Cardiac muscle cell (in vitro differentiated cells and primary cell): ENCODE measurements around the gene FAM181A. TPM values are rescaled to one million over a fixed set of nuclear protein-coding genes. Genes with fewer than 3 reads are reported as not detected.

ENCODE experiments used
- DNase-seq, 2 donors: peaks; one replicate each; pipeline versions ENCODE4 v3.0.0 to v3.0.0-alpha.2; 2010 to 2017; ENCODE audit warnings: low read depth in 1 of 2, low spot score in 1 of 2
- H3K27ac ChIP-seq: fragments of 200-600 bp; sonication (generic); 2 replicates; pipeline ENCODE4 v1.5.1; 2016
- H3K27me3 ChIP-seq: fragments of 200-600 bp; sonication (generic); 2 replicates; pipeline ENCODE4 v1.6.0; 2016; ENCODE audit warnings: control low read depth
- H3K36me3 ChIP-seq: fragments of 200-600 bp; sonication (generic); 2 replicates; pipeline ENCODE4 v1.5.1; 2016; ENCODE audit warnings: control low read depth
- H3K4me1 ChIP-seq: fragments of 200-600 bp; sonication (generic); 2 replicates; pipeline ENCODE4 v1.8.1; 2017; ENCODE audit warnings: low read depth, mild to moderate bottlenecking, mixed run types
- H3K4me3 ChIP-seq: fragments of 200-600 bp; sonication (generic); 2 replicates; pipeline ENCODE4 v1.5.1; 2016; ENCODE audit warnings: mild to moderate bottlenecking
- H3K9me3 ChIP-seq: fragments of 200-600 bp; sonication (generic); 2 replicates; pipeline ENCODE4 v1.5.1; 2017; ENCODE audit warnings: low read depth, mild to moderate bottlenecking, control low read depth
- polyA plus RNA-seq: library from polyadenylated mRNA; unstranded; fragments of >200 nt; fragmentation: Nextera tagmentation; extraction: Ambion mirVana; gene quantifications from 2 replicates; pipeline ENCODE4 v1.2.1, GENCODE V29; 2016
- total RNA-seq: library from RNA; depleted of rRNA; stranded (reverse); fragments of >200 nt; gene quantifications from 2 replicates; pipeline ENCODE4 v1.2.3, GENCODE V29; 2016
- TF ChIP-seq, protein P1 (sequence below): IDR thresholded peaks from 2 replicates; pipeline ENCODE4 v1.5.1; 2012; ENCODE audit warnings: low read depth, mild to moderate bottlenecking, low read length

FAM181A gene
- total and polyA plus RNA-seq, 2 experiments from 2014 or later = not detected

DNA sequence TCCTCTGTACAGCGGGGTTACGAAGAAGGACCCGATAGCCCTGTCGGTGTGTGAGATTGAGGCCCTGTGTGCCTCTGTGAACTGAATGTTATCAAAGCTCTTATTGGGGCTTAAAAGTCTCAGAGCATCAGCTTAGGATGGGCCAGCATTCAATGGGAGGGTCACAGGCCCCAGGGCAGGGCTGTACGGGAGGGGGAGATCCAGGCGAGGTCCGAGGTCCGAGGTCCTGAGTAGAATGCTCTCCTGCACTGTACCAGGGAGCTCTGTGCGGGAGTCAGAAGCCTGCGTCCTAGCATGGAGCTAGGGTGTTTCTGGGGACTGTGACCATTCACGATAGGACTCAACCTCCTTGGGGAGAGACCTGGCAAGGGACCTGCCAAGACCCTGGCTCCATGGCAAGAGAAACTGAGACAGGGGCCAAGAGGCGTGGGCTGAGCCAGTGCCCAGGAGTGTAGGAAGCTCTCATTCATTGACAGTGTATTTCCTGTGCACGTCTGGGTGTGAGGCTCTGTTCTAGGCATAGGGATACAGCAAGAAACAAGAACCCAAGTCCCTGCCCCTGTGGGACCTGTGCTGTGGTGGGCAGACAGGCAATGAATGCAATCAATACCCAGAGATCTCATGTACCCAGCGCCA lies 12.0 kb upstream of the FAM181A start:
- no peak overlapping the region for H3K4me3 ChIP-seq
- H3K9me3 ChIP-seq = no peaks in the 10 kb centered on the region
- H3K36me3 ChIP-seq = no peaks in the 10 kb centered on the region
- H3K27ac ChIP-seq = no peak overlapping the region
- H3K27me3 ChIP-seq = no peaks in the 10 kb centered on the region
- DNase-seq = no peak
- TF ChIP-seq, protein P1, sequence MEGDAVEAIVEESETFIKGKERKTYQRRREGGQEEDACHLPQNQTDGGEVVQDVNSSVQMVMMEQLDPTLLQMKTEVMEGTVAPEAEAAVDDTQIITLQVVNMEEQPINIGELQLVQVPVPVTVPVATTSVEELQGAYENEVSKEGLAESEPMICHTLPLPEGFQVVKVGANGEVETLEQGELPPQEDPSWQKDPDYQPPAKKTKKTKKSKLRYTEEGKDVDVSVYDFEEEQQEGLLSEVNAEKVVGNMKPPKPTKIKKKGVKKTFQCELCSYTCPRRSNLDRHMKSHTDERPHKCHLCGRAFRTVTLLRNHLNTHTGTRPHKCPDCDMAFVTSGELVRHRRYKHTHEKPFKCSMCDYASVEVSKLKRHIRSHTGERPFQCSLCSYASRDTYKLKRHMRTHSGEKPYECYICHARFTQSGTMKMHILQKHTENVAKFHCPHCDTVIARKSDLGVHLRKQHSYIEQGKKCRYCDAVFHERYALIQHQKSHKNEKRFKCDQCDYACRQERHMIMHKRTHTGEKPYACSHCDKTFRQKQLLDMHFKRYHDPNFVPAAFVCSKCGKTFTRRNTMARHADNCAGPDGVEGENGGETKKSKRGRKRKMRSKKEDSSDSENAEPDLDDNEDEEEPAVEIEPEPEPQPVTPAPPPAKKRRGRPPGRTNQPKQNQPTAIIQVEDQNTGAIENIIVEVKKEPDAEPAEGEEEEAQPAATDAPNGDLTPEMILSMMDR = no peak
- H3K4me1 ChIP-seq = no peaks in the 10 kb centered on the region

DNA sequence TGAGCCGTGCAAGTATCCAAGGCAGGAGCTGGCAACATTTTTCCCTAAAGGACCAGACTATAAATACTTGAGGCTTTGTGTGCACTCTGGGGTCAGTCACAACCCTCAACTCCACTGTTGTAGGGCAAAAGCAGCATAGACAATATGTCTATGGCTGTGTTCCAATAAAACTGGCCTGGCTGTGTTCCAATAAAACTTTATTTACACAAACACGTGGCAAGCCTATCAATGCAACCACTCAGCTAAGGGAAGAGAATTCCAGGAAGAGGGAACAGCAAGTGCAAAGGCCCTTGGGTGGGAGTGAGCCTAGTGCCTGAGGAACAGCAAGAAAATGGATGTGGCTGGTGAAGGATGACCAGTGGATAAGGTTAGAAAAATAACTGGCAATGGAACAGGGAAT lies 11.3 kb upstream of the FAM181A start:
- TF ChIP-seq, protein P1 = no peak

DNA sequence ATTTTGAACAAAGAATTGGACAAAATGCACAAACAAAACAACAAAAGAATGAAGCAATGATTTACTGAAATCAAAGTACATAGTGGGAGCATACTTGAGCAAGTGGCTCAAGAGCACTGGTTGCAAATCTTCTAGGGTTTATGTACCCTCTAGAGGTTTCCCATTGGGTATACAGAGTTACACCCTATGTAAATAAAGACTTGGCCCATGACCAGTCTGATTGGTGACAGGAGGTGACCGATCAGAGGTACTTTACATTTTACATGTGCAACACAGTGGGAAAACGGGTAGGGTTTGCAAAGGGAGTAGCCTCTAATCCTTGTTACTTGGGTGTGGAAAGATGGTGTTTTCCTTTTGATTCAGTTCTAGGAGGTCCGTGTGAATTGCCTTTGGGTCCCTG lies 10.6 kb upstream of the FAM181A start:
- no peak overlapping the region for H3K27ac ChIP-seq
- DNase-seq = no peak
- no peaks in the 10 kb centered on the region for H3K36me3 ChIP-seq
- no peaks in the 10 kb centered on the region for H3K27me3 ChIP-seq
- no peaks in the 10 kb centered on the region for H3K4me1 ChIP-seq
- H3K9me3 ChIP-seq = no peaks in the 10 kb centered on the region
- H3K4me3 ChIP-seq = no peak overlapping the region
- TF ChIP-seq, protein P1 = no peak

More for the DNA sequence above, 11.3 kb upstream of the FAM181A start:
- no peaks in the 10 kb centered on the region for H3K4me1 ChIP-seq
- no peak for DNase-seq
- no peak overlapping the region for H3K27ac ChIP-seq
- H3K36me3 ChIP-seq = no peaks in the 10 kb centered on the region
- H3K9me3 ChIP-seq = no peaks in the 10 kb centered on the region
- no peaks in the 10 kb centered on the region for H3K27me3 ChIP-seq
- no peak overlapping the region for H3K4me3 ChIP-seq

DNA sequence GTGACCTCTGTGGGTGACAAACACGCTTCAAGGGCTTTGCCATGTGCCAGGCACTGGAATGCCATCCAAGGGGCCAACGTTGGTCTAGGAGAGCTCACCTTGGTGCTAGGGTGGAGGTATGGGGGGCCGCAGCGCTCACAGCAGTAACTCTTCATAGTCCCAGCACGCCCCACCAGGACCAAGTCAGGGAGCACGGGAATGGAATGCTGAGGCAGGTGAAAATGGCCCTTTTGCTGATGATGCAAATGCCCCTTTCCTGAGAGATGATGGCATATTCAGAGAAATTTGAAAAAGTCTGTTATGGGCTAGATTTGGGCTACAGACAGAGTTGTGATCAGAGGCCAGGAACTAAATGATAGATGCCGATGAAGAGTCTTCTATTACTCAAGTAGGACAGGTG lies 10.0 kb upstream of the FAM181A start:
- no peak for DNase-seq
- H3K4me1 ChIP-seq = no peaks in the 10 kb centered on the region
- no peaks in the 10 kb centered on the region for H3K27me3 ChIP-seq
- TF ChIP-seq, protein P1 = no peak
- H3K4me3 ChIP-seq = no peak overlapping the region
- H3K9me3 ChIP-seq = no peaks in the 10 kb centered on the region
- H3K27ac ChIP-seq = no peak overlapping the region
- H3K36me3 ChIP-seq = no peaks in the 10 kb centered on the region

DNA sequence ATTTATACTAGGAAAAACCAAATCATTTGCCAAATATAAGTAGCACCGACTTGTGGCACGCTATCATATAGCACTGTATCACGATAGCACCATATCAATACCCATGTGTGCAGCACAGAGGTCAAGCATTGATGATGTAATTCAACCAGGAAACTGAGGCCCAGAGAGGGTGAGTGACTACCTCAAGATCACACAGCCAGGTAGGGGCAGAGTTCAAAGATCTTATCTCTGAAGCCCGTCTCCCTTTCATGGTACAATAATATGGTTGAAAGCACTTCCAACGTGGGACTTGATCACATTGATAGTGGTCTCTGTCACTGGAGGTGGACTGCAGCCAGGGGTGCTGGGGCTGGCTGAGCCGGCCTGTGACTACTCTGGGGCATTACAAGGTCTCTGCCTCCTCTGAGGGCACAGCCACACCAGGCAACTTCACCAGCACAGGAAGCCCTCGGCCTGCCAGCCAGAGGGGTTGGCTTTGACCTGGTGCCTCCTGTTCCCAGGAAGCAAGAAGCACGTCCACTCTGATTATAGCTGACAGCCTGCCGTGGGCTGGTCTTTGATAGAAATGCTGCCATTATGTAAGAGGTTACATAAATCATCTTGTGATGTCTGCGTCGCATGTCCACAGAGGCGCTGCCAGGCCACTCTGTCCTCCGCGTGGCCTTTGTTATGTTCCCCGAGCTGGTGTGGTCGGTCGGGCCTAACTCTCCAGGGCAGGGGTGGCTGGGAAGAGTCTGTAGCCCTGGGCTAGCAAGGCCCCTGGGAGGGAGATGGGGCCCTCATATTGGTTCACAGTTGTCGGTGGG lies 5.9 kb upstream of the FAM181A start:
- no peak for DNase-seq
- H3K9me3 ChIP-seq = no peaks in the 10 kb centered on the region
- TF ChIP-seq, protein P1 = no peak
- no peaks in the 10 kb centered on the region for H3K4me1 ChIP-seq
- no peak overlapping the region for H3K27ac ChIP-seq
- no peak overlapping the region for H3K4me3 ChIP-seq
- no peaks in the 10 kb centered on the region for H3K36me3 ChIP-seq
- no peaks in the 10 kb centered on the region for H3K27me3 ChIP-seq
